C1 segment of cervical spinal cord (tissue), 14 donors: ENCODE measurements around the gene MTX2.
A peak's percentile ranks its signal among the peaks of the same experiment; 100 is the strongest.

Source experiments
- DNase-seq, 14 donors: peaks; one replicate each; lab custom pipeline; 2025; lab: John Stamatoyannopoulos, UW

The MTX2 gene

DNA sequence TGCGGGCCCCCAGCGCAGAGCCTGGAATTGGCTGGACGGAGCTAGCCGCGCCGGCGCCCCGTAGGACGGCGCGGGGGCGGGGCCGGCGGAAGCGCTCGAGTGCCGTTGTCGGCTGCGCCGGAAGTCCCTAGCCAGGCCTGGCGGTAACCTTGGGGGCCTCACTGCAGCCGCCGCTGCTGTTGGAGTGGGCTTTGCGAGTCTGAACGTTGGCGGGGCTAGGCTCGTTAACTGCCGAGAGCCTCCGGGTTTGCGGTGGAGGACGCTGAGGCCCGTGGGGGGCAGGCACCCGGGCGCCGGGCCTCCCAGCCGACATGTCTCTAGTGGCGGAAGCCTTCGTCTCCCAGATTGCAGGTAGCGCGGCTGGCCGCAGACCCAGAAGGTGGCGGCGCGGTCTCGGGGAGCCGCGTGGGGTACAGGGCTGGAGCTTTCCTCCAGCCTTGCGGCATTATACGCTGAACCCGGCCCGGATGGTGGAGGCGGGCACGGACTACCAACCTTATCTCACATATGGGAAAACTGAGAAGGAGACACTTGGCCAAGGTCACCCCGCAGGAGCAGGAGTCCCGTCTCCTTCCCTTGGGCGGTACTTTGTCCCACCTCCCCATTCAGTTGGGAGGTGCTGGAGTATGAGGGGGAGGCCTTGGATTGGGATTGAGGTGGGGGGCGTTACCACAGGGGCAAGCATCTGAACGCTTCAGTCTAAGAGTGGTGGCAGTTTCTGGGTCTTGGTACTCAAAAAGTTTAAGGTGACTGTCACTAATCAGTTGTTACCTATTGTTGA lies at the start of gene MTX2:
Gene MTX2 (plus strand): TSS at position 124 of the 781 bp plus-strand sequence. CDS start 188 bp downstream, at position 312.
- peak; percentile 8 to 84 (median 72) for DNase-seq

DNA sequence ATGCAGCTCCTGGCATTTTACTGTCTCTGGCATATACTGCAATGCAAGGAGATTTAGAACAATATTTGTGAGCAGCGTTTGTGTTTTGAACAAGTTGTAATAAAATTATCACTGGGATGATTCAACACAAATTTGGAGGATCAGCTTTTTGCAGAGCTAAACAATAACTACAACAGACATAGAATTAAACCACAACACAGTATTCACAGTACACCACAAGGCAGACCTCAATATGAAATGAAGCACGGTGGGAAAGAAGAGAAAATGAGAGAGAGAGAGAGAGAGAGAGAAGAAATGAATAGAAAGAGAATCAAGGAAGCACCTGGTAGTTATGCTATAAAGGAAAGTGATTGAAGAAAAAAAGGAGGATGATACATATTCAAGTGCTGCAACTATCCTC lies 41.4 kb upstream of the MTX2 start:
- no peak for DNase-seq

GRCh38 chr2:176234156-176234555 lies 35.1 kb upstream of the MTX2 start:
- DNase-seq, result no peak

DNA sequence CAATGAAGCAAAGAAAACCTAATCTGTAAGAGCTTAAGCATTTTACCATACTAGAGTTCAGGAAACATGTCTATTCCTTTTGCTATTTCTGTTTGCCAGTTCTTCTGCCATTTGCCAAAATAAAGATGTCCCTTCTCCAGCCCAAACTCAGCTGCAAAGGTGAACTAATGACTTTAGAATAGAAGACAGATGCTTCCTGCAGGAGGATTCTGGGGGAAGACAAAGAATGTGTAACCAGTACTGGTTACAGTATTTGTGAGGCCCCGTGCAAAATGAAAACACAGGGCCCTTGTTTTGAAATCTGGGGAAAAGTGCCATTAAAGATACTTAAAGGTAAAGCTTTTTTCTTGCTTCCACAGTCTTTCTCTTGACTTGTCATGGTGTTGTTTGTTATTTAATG lies 34.3 kb upstream of the MTX2 start:
- no peak for DNase-seq

GRCh38 chr2:176237456-176237855 lies 31.8 kb upstream of the MTX2 start:
- no peak for DNase-seq

GRCh38 chr2:176239031-176239430 lies 30.2 kb upstream of the MTX2 start:
- no peak for DNase-seq

- no peak for DNase-seq
These were observed 28.9 kb upstream of the MTX2 start for GRCh38 chr2:176240301-176240700.

GRCh38 chr2:176242276-176242675 lies 27.0 kb upstream of the MTX2 start:
- peak in 1 of 14 donors; percentile 21 for DNase-seq

DNA sequence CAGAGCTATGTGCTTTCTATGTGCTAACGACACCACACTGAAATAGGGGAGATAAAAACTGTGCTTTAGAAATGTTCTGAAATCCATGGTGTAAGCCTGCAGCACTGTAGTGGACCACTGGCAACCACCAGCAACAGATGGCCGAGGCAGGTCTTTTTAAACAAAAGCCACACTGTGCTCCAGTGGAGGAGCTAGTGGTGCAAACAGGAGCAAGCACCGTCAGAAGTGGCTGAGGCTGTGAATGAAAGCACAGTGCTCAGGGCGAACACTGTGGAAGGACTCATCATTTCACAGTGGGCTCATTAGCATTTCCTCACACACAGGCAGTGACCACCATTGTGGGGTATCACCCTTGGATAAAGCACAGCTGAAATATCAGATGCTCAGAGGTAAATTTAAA lies 22.9 kb upstream of the MTX2 start:
- peak in 11 of 14 donors; percentile 15 to 71 (median 46) for DNase-seq

- DNase-seq, result no peak
These were observed 21.4 kb upstream of the MTX2 start for GRCh38 chr2:176247859-176248258.

GRCh38 chr2:176251928-176252327 lies 17.3 kb upstream of the MTX2 start:
- no peak for DNase-seq

- no peak for DNase-seq
These were observed 8.6 kb upstream of the MTX2 start for GRCh38 chr2:176260689-176261088.

DNA sequence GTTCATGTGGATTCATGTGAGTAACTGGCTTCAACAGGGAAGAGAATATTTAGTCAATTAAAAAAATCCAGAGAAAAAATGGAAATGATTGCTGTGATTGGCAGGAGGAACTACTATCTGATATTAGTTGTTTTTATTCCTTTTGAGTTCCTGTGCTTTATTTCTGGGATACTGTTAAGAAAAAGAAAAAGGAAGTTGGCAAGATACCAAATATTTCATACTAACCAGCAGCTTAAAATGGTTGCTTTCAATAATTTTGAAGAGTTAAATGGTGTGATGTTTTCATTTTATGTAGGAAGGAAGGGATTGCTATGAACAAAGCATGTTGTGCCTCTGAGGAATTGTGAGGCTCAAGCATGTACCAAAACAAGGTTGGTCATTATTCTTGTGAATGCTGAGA lies 8.1 kb upstream of the MTX2 start:
- DNase-seq, result no peak

GRCh38 chr2:176268976-176269318 lies 295 bp upstream of the MTX2 start:
- no peak for DNase-seq

GRCh38 chr2:176270100-176270750 lies 983 bp downstream of the MTX2 start:
- DNase-seq, result no peak

DNA sequence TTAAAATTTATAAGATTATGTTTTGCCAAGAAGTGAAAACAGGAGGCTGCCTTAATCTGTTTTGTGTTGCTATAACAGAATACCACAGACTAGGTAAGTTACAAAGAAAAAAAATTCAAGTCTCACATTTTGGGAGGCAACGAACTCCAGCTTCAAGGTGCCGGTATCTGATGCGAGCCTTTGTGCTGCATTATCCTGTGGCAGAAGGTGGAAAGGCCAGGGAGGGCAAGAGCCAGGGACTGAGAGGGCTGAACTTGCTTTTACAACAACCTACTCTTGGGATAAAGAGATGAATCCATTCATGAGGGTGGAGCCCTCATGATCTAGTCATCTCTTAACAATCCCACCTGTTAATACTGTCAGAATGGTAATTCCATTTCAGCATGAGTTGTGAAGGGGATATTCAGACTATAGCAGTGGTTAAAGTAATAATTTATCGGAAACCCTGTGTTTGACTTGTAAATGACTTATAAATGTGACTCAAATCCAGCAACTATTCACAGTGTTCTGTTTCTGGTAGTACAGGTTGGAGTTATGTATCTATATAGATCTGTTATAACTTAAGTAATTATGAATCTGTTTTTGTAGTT lies 3.7 kb downstream of the MTX2 start:
- no peak for DNase-seq

GRCh38 chr2:176278927-176279326 lies 9.7 kb downstream of the MTX2 start:
- DNase-seq, result no peak

DNA sequence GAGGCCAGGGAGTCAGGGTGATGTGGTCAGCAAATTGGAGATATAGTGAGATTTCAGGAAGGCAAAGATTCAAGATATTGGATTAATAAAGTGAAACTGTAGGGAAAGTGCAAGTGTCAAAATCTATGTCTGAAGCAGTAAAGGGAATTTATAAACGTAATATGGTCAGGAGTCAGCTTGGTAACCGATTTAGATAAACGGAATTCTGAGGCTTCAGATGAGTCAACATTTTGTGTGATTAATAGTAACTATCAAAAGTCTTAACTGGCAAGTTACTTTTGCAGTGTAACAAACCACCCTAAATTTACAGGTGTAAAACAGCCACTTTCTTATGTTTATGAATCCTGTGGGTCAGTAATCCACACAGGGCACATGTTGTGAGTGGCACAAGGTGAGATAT lies 10.9 kb downstream of the MTX2 start:
- no peak for DNase-seq

DNA sequence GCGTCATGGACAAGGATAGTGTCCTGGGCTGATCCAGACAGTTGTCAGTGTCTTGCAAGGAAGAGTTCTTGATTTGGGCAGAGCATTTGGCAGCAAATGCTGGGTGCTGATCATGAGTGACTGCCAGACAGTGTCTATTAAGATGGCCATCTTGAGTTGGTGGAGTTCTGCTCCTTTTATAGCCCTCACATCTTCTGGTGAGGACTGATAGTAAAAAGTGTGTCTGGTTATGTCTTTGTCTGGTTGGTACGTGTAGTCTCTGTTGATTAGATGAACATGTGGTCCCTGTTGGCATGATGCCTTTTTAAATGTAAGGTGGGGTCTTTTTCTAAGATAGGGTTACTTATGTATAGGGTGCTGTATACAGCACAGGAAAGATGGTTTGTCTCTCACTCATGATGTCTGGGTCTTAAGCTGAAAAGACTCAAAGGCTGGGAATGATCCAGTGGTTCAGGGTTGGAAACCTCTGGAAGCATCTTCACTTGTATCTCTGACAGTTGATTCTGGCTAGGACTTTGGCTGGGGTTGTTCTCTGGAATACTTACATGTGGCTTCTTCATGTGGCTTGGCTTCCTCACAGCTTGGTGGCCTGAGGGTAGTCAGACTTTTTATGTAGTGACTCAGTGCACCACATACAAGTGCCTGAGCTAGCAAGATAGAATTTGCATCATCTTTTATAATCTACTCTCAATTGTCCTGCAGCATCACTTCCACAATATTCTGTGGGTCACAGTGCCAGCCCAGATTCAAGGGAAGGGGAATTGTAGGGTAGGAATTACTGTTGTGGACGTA lies 11.8 kb downstream of the MTX2 start:
- no peak for DNase-seq

- DNase-seq, result no peak
These were observed 14.2 kb downstream of the MTX2 start for GRCh38 chr2:176283291-176284068.

GRCh38 chr2:176284461-176285049 lies 15.3 kb downstream of the MTX2 start:
- DNase-seq, result no peak
